Measurements from ENCODE around the gene GABRG3.

DNA sequence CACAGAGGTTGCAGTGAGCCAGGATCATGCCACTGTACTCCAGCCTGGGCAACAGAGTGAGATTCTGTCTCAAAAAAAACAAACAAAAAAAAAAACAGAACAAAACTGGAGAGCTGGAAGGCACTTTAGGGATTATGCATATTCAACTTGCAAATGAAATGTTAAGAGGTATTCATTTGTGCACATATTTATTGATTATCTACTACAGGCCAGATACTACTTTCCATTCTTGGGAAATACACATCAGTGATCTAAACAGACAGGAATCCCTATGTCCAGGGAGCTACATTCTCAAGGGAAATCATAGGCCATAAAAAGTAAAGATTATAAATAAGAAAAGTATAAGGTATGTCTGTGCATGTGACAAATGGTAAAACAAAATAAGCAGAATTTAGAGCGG lies 322.6 kb downstream of the GABRG3 start:
- TF ChIP-seq, protein P1, sequence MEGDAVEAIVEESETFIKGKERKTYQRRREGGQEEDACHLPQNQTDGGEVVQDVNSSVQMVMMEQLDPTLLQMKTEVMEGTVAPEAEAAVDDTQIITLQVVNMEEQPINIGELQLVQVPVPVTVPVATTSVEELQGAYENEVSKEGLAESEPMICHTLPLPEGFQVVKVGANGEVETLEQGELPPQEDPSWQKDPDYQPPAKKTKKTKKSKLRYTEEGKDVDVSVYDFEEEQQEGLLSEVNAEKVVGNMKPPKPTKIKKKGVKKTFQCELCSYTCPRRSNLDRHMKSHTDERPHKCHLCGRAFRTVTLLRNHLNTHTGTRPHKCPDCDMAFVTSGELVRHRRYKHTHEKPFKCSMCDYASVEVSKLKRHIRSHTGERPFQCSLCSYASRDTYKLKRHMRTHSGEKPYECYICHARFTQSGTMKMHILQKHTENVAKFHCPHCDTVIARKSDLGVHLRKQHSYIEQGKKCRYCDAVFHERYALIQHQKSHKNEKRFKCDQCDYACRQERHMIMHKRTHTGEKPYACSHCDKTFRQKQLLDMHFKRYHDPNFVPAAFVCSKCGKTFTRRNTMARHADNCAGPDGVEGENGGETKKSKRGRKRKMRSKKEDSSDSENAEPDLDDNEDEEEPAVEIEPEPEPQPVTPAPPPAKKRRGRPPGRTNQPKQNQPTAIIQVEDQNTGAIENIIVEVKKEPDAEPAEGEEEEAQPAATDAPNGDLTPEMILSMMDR (IDR thresholded peaks at IDR 0.05), result no peak
- TF ChIP-seq POLR2A (IDR thresholded peaks at IDR 0.05), result no peak
